Measurements from ENCODE around the gene ARRB2. TPM values are rescaled to one million over a fixed set of nuclear protein-coding genes. Genes with fewer than 3 reads are reported as not detected.

Gene ARRB2
- total and polyA plus RNA-seq, 2 of the 13 experiments (the other 11 are each of a cell fraction or from before 2014, with no cell fraction given), result 21.5 to 49.2 TPM

GRCh38 chr17:4691686-4692085 lies 18.7 kb upstream of the ARRB2 start (continued):
- TF ChIP-seq CHCHD3 (CRISPR knock-in tag; IDR thresholded peaks at IDR 0.05) (no peak), ZBTB49 (CRISPR knock-in tag; IDR thresholded peaks at IDR 0.05; ENCODE audit: borderline replicate concordance) (no peak), ZBTB20 (CRISPR knock-in tag; IDR thresholded peaks at IDR 0.05; ENCODE audit: borderline replicate concordance, low read depth) (no peak), ZNF7 (CRISPR knock-in tag; IDR thresholded peaks at IDR 0.05) (no peak), ZNF660 (CRISPR knock-in tag; IDR thresholded peaks at IDR 0.05; ENCODE audit: borderline replicate concordance, low read depth) (no peak), ZFX (CRISPR knock-in tag; IDR thresholded peaks at IDR 0.05; ENCODE audit: low read depth) (no peak), TFDP1 (CRISPR knock-in tag; IDR thresholded peaks at IDR 0.05; ENCODE audit: borderline replicate concordance) (no peak), HOXD1 (CRISPR knock-in tag; IDR thresholded peaks at IDR 0.05) (no peak), LBX2 (CRISPR knock-in tag; IDR thresholded peaks at IDR 0.05; ENCODE audit: borderline replicate concordance) (no peak)

GRCh38 chr17:4693416-4693815 lies 17.0 kb upstream of the ARRB2 start:
- CTCF ChIA-PET (ENCODE audit: low intra/inter-chr PET ratio, low total read pairs), result no interaction called here
- ATAC-seq (no peak), DNase-seq (ENCODE audit: low spot score) (no peak), FAIRE-seq (no peak)
- Histone ChIP-seq H3K4me3 (replicated peaks in 1 of 3; ENCODE audit: insufficient read depth in 1 of 3, low read depth in 2 of 3, low read length in 3 of 3) (no peak overlapping the region), H3K9me3 (ENCODE audit: low read length) (no peaks in the 10 kb centered on the region), H3K27me3 (ENCODE audit: control insufficient read depth in 1 of 2, insufficient read depth in 2 of 2, low read length in 2 of 2) (no peaks in the 10 kb centered on the region), H3K4me2 (ENCODE audit: low read depth, low read length) (no peak overlapping the region), H2AFZ (ENCODE audit: low read length) (no peak overlapping the region), H3K27ac (ENCODE audit: extremely low read length, insufficient read depth, low read length) (no peak overlapping the region), H3K36me3 (replicated peaks in 1 of 2; ENCODE audit: control insufficient read depth in 1 of 2, insufficient read depth in 2 of 2, low read length in 2 of 2) (peaks cover 22 to 69% of the 10 kb centered on the region in 2 experiments), H4K20me1 (ENCODE audit: insufficient read depth, low read length) (peaks cover 7% of the 10 kb centered on the region), H3K4me1 (ENCODE audit: insufficient read depth, low read length) (no peaks in the 10 kb centered on the region), H3K79me2 (ENCODE audit: insufficient read depth, low read length) (peaks cover 77% of the 10 kb centered on the region), H3K9ac (ENCODE audit: insufficient read depth, low read depth, low read length) (no peak overlapping the region)
- in situ Hi-C loops (cut with HindIII; ENCODE audit: extremely low pct_ligation_motif_present, low pct_unique_long_range_greater_than_20kb) (no loop called here), intact Hi-C loops (cut with micrococcal nuclease; ENCODE audit: unreplicated experiment) (no loop called here)
- no TSS peak for BruUV-seq (replicated peaks)
- WGBS (ENCODE audit: low lambda C conversion rate), result 86% methylated on average over 9 of the region's 9 CpGs
- POLR2A ChIA-PET, result no interaction called here
- TF ChIP-seq ZNF740 (CRISPR knock-in tag; IDR thresholded peaks at IDR 0.05) (no peak), ARNTL (CRISPR knock-in tag; IDR thresholded peaks at IDR 0.05) (no peak), KDM5B (CRISPR knock-in tag; IDR thresholded peaks at IDR 0.05; ENCODE audit: borderline replicate concordance) (no peak), ZNF280D (CRISPR knock-in tag; IDR thresholded peaks at IDR 0.05) (no peak)

Data from HepG2 (cell line).